Measurements from ENCODE around the gene KRTAP10-4. TPM values are rescaled to one million over a fixed set of nuclear protein-coding genes. Genes with fewer than 3 reads are reported as not detected.
"Not testable (repeated sequence)": the region's sequence is repeated elsewhere in the genome, so short reads cannot be mapped to it uniquely, and the experiment has no call there.

KRTAP10-4 gene
- total RNA-seq, 1 experiment from 2014 or later, result not detected

DNA sequence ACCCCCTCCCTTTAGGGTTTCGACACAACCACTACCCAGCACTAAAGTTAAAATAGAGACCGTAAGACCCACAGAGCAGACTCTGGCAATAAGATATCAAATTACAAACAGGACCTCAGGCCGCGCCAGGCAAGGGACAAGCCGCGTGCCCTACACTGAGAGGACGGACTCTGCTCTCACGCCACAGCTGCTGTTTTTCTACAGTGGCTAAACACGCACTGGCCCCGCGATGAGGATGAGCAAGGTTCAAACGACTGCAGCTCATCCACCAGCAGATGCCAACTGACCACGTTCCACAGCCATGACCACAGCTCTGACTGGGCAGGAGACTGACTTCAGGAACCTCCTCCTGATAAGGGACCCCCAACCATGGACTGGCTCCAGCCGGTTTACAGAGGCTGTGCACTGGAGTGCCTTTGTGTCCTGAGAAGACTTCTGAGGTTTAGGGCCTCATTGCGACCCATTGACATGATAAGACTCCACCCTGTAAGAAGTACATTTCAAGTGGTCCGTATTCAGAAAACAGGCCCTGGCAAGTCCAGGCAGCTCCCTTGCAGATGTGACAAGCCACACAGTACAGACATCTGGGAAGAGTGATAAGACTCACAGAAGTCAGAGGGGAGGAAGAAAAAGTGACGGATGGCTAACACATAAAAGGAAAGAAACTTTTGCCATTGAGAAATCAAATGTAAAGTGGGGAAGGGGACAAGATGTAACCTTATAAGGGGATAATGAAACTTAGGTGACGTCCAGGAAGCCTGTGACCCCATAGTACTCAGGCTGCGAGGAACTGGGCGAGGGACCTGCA, 20.3 kb downstream of the KRTAP10-4 start:
- no peak for DNase-seq (ENCODE audit: extremely low read depth, low read depth)

DNA sequence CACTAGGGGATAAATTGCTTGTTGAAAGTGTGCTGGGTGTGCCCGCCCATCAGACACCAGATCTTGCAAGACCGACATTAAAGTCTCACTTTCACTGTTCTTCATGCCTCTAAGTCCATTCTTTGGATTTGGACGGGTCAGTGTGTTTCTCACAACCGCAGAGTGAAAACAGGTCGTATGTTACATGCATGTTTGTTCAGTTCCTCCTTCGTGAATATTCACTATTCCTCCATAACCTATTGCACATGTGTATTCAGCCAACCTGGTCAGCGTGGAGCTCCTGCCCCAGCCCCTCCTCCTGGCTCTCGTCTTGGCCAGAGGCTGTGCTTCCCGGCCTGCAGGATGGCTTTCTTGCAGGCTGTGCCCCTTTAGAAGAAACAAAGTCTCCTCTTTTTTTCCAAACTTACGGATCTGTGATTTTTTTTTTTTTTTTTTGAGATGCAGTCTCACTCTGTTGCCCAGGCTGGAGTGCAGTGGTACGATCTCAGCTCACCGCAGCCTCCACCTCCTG, 20.9 kb downstream of the KRTAP10-4 start:
- DNase-seq (ENCODE audit: extremely low read depth, low read depth), result no peak

DNA sequence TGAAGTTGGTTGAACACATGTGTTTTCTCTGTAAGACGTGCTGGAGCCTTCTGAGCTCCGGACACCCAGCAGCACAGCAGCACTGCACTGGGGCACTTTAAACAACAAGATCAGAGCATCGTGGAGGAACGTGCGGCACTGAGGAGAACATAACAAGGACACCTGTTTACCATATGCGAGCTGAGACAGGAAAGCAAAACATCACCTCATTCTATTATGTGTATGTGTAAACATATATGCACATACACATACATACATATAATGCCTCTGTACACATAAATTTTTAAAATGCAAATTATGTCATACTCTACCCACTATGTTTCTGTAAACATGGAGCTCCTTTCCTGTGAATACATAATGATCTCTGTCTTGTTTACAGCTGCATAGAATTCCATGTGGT, 22.0 kb downstream of the KRTAP10-4 start:
- no peak for DNase-seq (ENCODE audit: extremely low read depth, low read depth)

DNA sequence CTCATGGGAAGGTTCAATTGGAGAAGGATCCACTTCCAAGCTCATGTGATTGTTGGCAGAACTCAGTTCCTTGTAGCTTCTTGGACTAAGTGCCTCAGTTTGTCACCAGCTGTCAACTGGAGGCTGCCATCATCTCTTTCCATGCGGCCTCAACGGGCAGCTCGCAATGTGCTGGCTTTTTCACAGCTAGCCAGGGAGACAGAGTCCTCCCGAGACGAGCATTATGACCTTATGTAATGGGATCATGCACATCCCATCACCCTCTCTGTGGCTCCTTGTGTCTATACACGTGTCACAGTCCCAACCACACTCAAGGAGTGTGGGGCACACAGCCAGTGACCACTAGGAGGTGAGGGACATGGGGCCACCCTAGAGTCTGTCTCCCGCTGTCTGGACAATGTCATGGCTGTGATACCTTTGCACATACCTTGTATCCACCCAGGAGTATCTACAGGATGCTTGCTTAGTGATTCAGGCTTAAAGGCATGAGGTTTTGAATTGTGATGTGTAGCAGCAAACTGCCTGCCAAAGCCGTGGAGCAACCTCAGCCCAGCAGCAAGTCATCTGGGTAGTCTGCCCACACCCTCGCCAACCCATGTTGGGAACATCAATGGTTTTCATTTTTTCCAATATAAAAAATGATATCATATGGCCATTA, 22.7 kb downstream of the KRTAP10-4 start:
- DNase-seq (ENCODE audit: extremely low read depth, low read depth), result no peak

DNA sequence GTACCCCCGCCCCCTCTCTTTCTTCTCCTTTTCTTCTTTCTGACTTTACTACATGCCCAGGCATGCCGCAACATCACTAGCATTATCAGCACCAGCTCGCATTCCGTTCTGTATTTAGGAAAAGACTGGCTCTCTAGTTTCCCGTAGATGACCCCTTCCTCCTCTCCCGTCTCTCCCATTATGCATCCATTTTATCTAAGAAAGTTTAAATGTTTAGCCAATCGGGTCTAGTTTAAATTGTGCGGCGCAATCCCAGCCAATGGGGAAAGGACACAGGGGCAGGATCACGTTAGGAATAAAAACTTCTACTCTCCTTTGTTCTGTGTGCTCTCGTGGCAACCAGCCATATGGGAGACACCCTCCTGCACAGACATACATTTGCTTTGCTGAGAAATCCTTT, 24.5 kb downstream of the KRTAP10-4 start:
- no peak for DNase-seq (ENCODE audit: extremely low read depth, low read depth)

DNA sequence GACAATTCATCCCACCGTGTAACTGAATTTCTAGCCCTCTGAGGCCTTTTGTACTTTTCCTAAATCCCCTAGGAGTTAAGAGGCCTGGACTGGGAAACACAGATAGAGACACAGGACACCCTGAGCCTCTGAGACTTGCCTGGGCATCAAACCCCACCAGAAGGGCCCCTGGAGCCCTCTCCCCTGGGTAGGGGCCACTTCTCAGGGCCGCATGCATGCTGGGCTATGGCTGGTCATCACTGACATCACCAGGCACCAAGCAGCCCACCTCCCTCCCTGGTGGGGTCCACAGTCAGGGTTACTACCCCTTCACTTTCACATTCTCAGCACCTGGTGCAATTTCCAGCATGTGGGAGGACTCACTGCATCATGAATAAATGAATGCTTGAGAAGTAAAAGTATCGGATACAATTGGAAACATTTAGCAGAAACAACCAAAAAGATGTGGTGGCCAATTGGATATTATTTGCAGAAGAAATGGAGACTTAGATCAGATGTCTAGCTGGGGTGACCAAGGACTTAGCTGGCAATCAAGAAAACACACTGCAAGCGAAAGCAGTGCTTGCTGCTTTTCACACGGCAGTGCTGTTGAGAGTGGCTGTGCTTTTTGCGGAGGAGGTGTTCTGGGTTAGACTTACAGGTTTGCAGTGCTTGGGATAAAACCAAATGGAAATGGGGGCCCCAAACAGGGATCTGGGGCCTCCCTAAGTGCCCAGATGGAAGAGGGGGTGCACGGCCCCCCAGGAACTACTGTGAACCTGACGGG, 25.9 kb downstream of the KRTAP10-4 start:
- no peak for DNase-seq (ENCODE audit: extremely low read depth, low read depth)

DNA sequence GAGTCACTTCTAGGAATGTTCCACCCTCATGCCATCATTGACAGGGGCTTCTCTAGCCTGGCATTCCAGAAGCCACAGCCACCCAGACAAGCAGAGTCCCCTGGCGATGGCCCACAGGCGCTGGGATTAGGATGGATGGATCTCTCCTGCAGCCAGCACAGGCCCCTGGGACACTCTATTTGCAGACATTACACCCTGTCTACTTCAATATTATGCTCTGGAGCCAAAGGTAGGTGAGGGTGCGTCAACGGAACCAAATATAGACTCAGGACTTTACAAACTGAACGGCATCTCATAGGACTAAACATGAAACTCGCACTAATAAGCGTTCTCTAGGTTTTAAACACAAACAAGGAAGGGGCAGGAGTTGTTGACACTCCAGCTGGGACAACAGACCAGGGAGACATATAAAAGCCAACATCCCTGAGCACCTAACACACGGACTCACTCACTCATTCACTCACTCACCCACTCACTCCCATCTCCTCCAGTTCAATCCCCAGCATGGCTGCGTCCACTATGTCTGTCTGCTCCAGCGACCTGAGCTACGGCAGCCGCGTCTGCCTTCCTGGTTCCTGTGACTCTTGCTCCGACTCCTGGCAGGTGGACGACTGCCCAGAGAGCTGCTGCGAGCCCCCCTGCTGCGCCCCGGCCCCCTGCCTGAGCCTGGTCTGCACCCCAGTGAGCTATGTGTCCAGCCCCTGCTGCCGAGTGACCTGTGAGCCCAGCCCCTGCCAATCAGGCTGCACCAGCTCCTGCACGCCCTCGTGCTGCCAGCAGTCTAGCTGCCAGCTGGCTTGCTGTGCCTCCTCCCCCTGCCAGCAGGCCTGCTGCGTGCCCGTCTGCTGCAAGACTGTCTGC, 26.8 kb downstream of the KRTAP10-4 start, which contains the start of gene KRTAP10-7:
Gene KRTAP10-7, plus strand, starts transcription at position 480 of the 861 bp plus-strand sequence. Its CDS starts 25 bp downstream, at position 505.
- DNase-seq (ENCODE audit: extremely low read depth, low read depth), result not testable (repeated sequence)

DNA sequence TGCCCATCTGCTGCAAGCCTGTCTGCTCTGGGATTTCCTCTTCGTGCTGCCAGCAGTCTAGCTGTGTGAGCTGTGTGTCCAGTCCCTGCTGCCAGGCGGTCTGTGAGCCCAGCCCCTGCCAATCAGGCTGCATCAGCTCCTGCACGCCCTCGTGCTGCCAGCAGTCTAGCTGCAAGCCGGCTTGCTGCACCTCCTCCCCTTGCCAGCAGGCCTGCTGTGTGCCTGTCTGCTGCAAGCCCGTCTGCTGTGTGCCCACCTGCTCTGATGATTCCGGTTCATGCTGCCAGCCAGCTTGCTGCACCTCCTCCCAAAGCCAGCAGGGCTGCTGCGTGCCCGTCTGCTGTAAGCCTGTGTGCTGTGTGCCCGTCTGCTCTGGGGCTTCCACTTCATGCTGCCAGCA, 27.6 kb downstream of the KRTAP10-4 start:
- DNase-seq (ENCODE audit: extremely low read depth, low read depth), result not testable (repeated sequence)

DNA sequence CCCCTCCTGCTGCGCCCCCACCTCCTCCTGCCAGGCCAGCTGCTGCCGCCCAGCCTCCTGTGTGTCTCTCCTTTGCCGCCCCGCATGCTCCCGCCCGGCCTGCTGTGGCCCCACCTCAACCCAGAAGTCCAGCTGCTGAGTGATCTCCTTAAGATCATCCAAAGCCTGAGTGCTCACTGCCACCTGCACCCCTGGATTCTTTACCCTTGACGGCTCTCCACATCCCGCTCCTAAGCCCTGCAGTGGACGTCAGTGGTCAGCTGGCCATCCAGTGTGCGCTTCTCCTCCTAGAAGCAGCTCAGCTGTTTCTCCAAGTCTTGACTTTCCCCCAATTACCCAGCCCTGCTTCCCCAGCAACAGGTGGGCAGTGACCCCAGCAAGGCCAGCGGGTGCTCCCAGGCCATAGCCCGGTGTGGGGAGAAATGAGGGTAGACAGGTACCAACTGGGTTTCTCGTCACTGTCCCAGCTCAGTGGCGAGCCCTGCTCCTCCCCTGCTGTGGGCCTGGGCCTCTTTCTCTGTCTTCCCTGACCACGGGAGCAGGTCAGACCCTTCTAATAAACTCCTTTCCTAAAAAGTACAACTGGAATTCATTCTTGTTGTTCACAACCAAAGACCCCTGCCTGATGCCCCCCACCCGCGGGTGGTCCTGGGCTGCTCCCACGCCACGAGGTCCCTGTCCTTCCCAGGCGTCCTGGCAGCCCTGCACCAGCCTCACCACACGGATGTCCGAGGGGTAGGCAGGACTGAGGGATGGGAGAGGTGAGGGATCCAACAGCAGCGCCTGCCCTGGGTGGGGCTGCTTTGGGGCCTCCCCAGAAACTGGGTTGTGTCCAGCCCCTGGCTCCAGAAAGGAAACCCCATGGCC, 28.3 kb downstream of the KRTAP10-4 start:
- DNase-seq (ENCODE audit: extremely low read depth, low read depth), result no peak

DNA sequence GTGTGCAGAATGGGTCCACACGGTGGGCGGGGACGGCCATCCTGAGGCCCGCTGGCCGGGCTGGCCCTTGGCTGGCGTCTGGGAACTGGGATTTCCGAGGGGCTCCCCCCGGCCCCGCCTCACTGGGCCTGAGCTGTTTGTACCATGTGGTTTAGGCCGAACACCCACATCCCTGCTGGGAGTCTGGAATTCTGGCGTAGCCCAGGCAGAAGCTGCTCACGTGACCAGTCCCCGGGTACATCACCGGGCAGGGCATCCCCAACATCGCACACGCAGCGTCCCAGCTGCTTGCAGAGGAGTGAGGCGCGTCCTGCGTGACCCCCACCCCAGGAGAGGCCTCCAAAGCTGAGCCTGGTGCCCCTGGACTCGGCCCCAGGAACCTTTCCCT, 28.9 kb downstream of the KRTAP10-4 start:
- no peak for DNase-seq (ENCODE audit: extremely low read depth, low read depth)

DNA sequence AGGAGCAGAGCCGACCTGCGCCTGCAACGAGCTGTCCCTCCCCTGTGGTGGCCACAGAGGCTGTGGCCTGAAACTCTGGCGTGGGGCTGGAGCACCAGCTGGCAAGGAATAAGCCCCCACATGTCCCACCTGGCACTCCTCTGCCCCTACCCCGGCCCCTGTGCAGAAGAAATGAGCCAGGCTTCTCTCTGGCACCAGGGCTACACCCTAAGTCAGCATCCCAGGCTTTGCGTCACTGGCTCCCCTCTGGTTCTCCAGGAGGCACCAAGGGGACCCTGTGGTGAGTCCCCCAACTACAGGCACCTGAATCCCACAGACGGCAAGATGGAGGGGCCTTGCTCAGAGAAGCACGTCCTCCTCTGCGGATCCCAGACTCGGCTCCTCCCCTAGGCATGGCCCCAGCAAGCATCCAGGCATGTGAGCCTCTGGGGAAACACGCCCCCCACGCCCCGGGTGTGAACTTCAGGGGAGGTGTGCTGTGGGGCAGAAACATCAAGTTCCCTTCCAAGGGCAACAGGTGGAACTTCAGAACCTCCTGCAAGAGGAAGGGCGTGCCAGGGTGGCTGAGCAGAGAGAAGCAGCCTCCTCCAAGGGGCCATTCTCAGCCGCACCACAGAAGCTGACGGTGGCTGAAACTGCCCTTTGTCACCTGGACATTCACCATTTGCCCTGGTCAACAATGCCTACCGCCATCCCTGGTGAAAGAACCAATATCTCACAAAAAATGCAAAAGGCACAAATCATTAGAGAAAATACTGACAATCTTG, 29.8 kb downstream of the KRTAP10-4 start:
- DNase-seq (ENCODE audit: extremely low read depth, low read depth), result no peak

DNA sequence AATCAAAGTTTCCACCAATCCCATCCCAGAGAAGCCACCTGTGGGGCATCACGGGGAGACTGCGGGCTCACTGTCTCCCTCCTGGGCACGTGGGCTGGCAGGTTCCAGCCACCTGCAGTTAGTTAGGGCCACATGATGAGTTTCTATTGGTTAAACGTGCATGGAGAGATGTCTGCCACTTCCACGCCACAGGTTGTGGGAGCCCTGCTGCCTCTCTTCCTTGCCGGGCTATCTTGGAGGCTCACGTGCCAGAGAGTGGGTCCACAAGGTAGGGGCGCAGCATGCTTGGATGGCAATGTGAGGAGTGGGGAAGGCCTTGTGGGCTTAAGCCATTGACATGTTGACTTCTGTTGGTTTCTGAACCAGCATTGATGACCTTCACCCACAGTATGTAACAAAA, 30.4 kb downstream of the KRTAP10-4 start:
- no peak for DNase-seq (ENCODE audit: extremely low read depth, low read depth)

DNA sequence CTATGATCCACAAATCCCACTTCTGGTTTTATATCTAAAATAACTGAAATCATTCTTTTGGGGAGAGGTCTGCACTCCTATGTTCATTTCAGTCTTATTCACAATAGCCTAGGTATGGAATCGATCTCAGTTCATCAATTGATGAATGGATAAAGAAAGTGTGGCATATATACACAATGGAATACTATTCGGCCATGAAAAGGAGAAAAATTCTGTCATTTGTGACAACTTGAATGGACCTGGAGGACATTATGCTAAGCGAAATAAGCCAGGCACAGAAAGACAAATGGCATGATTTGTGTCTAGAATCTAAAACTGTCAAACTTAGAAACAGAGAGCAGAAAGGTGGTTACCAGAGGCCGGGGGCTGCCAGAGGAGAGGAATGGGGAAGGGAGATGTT, 33.0 kb downstream of the KRTAP10-4 start:
- no peak for DNase-seq (ENCODE audit: extremely low read depth, low read depth)

DNA sequence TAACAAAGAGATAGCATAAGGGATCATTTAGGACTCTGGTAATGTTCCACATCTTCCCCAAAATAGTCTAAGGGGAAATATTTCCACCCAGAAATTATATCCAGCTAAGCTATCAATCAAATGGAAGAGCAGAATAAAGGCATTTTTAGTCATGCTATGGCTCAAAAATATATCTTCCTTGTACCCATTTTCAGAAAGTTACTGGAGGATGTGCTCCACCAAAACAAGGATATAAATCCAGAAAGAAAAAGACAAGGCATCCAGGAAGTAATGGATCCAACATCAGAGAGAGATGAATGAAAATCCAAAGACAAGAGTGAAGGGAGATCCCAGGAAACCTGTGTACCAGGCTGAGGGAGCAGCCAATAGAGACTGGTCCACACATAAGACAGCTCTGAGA, 35.7 kb downstream of the KRTAP10-4 start:
- DNase-seq (ENCODE audit: extremely low read depth, low read depth), result no peak

DNA sequence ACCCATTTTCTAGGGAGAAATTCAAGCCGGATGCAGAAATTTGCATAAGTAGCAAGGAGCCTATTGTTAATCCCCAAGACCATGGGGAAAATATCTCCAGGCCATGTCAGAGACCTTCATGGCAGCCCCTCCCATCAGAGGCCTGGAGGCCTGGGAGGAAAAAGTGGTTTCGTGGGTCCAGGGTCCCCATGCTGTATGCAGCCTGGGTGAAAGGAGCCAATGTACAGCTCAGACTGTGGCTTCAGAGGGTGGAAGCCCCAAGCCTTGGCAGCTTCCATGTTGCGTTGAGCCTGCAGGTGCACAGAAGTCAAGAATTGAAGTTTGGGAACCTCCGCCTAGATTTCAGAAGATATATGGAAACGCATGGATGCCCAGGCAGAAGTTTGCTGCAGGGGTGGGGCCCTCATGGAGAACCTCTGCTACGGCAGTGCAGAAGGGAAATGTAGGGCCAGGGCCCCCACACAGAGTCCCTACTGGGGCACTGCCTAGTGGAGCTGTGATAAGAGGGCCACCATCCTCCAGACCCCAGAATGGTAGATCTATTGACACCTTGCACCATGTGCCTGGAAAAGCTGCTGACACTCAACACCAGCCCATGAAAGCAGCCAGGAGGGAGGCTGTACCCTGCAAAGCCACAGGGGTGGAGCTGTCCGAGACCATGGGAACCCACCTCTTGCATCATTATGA, 36.8 kb downstream of the KRTAP10-4 start:
- not testable (repeated sequence) for DNase-seq (ENCODE audit: extremely low read depth, low read depth)

DNA sequence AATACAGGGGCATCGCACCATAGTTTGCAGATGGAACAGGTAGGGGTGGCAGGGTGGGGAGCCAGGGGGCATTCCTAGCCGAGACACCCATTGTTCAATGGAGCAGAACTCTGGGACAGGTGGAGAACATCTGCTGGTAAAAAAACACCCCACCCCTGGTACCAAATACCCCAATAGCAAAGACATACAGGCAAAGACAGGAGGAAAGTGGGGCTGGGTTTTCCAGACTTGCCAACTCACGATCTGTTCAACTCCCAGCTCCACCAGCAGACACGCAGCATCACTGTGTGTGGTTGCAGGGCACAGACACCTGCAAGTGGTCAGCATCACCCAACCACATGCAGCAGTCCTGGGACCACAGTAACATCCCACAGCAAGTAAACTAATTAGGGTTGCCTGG, 38.0 kb downstream of the KRTAP10-4 start:
- DNase-seq (ENCODE audit: extremely low read depth, low read depth), result no peak

DNA sequence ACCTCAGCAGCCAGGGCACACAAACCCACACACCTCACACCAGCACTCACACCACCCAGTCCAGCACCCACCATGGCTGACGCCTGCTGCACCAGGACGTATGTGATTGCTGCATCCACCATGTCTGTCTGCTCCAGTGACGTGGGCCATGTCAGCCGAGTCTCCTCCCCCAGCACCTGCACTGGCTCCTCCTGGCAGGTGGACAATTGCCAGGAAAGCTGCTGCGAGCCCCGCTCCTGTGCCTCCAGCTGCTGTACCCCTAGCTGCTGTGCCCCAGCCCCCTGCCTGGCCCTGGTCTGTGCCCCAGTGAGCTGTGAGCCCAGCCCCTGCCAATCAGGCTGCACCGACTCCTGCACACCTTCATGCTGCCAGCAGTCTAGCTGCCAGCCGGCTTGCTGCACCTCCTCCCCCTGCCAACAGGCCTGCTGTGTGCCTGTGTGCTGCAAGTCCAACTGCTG, 38.5 kb downstream of the KRTAP10-4 start, which contains the start of gene KRTAP10-8:
Gene KRTAP10-8, plus strand, starts transcription at position 51 of the 458 bp plus-strand sequence. Its CDS starts 22 bp downstream, at position 73.
- no peak for DNase-seq (ENCODE audit: extremely low read depth, low read depth)
